GM10266 (cell line): ENCODE measurements around the gene CRCP.
"Not testable (repeated sequence)": the region's sequence is repeated elsewhere in the genome, so short reads cannot be mapped to it uniquely, and the experiment has no call there.

Experiments used
- DNase-seq: peaks from one replicate; pipeline ENCODE4 v3.0.0; 2012; ENCODE audit errors: extremely low spot score
- TF ChIP-seq, protein P1 (sequence below): IDR thresholded peaks from 2 replicates; pipeline ENCODE4 v1.5.1; 2012; ENCODE audit warnings: mild to moderate bottlenecking, low read depth; ENCODE audit not compliant: control insufficient read depth, insufficient read depth; ENCODE audit errors: missing control alignments

CRCP gene

DNA sequence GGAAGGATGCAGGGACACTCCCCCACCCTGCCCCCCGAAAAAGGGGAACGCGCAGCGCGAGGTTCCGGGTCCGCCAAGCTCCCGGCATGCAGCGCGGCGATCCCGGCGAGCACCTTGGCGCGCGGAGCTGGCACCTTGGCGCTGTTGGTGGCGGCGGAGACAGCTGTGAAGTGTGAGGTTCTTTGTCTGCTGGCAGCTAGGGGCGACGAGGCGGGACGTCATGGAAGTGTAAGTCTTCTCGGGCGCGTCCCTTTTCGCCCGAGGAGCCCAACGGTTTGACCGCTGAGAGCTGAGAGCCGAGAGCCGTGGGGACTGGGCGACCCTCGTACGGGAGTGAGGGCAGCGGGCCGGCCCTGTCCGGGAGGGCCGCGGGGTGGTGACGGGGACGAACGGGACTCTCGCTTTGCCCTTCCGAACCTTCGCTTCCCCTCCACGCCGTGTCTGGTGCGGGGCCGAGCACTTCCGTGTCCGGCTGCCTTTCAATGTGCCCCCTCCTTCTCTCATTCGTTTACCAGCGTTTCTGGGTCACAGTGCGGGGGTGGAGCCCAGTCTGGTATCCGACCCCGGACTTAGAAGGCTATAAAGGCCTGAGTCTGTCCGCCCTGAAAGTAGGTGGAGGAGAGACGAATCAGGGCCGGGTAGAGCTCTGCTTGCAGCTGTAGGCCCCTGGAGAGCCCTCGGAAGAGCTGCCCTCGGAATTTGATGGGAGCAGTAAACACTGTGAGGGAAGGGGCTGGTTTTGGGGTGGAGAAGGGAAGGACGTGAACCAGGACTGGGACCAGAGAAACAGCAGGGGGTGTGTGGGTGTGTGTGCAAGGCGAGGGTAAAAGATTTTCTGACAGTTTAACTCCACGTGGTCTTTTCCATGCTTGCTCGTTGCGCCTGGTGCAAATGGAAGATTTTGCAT is at the start of gene CRCP:
CRCP (plus strand) TSS at position 105 of the 907 bp plus-strand sequence; CDS start at position 221, 116 bp downstream.
- peak; percentile 87 for DNase-seq
- TF ChIP-seq, protein P1, sequence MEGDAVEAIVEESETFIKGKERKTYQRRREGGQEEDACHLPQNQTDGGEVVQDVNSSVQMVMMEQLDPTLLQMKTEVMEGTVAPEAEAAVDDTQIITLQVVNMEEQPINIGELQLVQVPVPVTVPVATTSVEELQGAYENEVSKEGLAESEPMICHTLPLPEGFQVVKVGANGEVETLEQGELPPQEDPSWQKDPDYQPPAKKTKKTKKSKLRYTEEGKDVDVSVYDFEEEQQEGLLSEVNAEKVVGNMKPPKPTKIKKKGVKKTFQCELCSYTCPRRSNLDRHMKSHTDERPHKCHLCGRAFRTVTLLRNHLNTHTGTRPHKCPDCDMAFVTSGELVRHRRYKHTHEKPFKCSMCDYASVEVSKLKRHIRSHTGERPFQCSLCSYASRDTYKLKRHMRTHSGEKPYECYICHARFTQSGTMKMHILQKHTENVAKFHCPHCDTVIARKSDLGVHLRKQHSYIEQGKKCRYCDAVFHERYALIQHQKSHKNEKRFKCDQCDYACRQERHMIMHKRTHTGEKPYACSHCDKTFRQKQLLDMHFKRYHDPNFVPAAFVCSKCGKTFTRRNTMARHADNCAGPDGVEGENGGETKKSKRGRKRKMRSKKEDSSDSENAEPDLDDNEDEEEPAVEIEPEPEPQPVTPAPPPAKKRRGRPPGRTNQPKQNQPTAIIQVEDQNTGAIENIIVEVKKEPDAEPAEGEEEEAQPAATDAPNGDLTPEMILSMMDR: no peak

DNA sequence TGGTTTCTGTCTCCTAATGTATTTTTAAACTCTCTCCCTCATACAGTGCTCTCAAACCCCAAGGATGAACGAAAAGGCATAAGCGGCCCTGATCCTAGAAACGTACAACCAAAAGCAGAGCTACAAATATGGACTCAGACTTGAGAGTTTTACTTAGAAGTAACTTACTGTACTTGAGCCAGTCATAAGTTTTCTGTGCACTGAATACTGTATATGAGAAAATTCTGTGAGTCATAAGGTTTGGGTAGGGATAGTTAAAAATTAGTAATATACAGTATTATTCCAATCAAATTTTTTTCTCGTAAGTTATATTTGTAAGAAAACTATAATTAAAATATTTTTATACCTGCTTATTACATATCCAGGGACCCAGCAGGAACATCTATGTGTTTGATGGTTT is 44.9 kb upstream of the CRCP start:
- TF ChIP-seq, protein P1: no peak
- DNase-seq: no peak

DNA sequence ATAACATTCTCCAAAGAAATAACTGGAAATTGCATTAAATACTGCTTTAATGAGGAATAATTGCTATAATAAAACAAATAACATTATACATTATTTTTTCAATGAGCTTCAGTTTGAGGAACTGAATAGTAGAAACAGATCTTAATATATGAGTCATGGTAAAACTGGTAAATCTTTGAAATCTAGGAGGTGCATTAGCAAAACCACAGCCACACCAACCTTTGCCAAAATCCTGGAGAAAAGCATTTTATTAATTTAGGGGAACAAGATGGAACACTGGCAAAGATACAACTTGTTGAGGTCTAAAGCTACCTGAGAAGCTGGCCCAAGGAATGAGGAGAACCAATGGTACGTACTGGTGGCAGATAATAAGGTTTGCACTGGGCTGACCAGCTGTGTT is 44.4 kb upstream of the CRCP start:
- TF ChIP-seq, protein P1: no peak
- DNase-seq: no peak

DNA sequence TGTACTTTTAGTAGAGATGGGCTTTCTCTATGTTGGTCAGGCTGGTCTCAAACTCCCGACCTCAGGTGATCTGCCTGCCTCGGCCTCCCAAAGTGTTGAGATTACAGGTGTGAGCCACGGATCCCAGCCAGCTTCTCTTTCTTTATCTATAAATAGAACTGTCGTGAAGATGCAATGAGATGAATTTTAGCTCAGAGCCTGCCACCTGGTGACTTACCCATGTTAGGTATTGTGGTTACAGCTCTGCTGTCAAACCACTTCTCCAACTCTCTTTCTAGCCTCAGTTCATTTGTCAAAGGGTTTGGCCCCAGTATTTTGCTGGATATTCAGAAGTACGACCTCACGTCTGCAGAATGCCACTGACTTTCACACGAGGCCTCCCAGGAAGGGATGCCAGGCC is 42.4 kb upstream of the CRCP start:
- not testable (repeated sequence) for DNase-seq

DNA sequence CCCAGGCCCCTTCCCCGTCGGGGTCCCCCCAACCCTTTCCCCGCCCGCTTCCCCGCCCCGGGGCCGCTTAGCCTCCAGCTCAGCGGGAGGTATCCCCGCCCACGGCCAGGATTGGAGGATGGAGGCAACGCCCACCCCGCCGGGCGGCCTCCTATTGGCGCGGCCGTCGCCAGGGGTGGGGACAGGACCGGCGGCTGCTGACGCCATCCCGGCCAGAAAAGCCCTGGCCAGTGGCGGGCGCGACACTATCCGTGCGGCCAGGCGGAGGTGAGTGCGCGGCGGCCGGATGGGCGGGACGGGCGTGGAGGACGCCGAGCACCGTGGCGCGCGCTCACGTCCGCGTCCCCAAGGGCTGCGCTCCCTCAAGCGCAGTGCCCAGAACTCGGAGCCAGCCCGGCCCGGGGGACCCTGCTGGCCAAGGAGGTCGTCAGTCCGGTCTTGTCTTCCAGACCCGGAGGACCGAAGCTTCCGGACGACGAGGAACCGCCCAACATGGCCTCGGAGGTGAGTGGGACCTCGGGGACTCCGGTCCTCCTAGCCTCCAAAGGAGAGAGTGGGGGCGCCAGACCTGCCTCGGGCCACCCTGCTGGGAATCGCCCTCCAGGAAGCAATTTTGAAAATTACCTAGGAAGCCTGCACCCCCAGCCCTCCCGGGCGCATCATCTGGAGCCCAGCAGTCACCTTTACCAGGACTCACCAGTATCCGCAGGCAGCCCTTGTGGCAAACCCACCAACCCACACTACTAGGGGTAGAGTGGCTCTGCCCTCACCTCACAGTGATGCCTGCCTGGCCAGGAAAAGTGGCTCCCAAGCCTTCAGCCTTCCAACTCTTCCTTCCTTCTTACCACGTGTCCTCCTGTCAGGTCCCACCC is 38.8 kb upstream of the CRCP start, which contains the start of gene ASL:
ASL (plus strand) TSS at position 230 of the 872 bp plus-strand sequence; CDS start at position 493, 263 bp downstream.
- peak; percentile 99 for DNase-seq
- TF ChIP-seq, protein P1: no peak

DNA sequence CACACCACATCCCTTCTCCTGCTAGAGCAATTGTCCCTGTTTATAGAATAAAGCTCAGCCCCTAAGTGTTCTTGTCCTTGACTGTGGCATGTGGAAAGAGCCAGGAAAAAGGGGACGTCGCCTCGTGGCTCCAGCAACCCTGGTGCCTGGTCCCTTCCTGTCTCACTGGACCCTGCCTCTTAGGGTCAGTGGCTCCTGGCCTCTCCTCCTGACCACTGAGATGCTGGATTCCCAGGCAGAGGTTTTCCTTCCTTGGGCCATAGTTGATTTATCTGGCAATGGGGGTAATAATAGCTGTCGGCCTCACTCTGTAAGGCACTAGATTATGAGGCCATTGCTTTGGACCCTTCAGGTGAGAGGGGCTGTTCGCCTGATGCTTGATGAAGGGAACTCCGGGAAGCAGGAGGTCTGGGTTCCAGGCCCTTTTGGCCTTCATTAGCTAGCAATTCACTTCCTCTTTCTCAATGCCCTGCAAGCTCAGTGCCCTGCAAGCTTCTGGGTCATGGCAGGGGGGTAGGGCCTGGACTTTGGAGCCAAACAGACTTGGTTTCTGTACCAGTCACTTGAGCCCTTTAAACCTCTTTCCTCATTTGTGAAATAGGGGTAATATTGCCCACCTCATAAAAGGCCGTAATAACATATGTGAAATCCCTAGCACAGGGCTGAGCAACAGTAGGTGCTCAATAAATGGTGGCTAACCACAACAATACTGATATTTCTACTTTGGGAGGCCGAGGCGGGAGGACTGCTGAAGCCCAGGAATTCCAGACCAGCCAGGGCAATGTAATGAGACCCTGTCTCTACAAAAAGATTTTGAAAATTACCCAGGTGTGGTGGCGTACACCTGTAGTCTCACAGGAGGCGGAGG is 38.0 kb upstream of the CRCP start:
- no peak for DNase-seq
- TF ChIP-seq, protein P1: no peak

DNA sequence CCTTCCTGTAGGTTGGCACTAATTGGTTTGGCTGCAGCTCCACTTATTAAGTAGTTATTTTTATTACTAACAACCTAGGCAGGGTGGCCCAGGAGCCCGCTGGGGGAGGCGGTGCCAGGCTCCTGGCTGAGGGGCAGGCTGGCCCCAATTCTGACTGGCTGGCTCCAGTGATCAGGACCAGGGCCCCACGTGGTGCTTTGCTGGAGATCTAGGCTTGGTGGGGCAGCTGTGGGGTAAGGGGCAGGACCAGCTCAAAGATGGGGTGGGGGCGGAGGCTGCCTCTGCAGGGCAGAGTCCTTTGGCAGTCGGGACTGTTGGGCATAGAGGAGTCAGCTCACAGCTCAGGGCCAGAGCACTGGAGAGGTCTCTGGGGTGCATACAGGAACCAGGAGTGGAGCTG is 36.6 kb upstream of the CRCP start:
- TF ChIP-seq, protein P1: no peak
- no peak for DNase-seq
